Stimulated activated CD8-positive, alpha-beta memory T cell treated with anti-CD3 and anti-CD28 coated beads, Interleukin-7, amount 100 ng/mL, for 1 hour (primary cell): ENCODE measurements around the gene RUNX1.

Experiments
- DNase-seq, 2 donors: peaks; one replicate each; pipeline ENCODE4 v3.0.0-alpha.2; 2020; ENCODE audit warnings: low read depth in 2 of 2

RUNX1 gene

GRCh38 chr21:34827445-34828235 lies 221.5 kb downstream of the RUNX1 start:
- no peak for DNase-seq

GRCh38 chr21:34826836-34827235 lies 222.3 kb downstream of the RUNX1 start:
- no peak for DNase-seq

- no peak for DNase-seq
Observed at GRCh38 chr21:34825948-34826548, 223.1 kb downstream of the RUNX1 start.

GRCh38 chr21:34825101-34825500 lies 224.0 kb downstream of the RUNX1 start:
- no peak for DNase-seq

- DNase-seq = no peak
Observed at GRCh38 chr21:34824314-34824713, 224.8 kb downstream of the RUNX1 start.

GRCh38 chr21:34822942-34823341 lies 226.2 kb downstream of the RUNX1 start:
- DNase-seq = no peak

GRCh38 chr21:34822168-34822567 lies 226.9 kb downstream of the RUNX1 start:
- DNase-seq = no peak

- DNase-seq = no peak
Observed at GRCh38 chr21:34821717-34822116, 227.4 kb downstream of the RUNX1 start.

GRCh38 chr21:34820051-34820450 lies 229.1 kb downstream of the RUNX1 start:
- no peak for DNase-seq

GRCh38 chr21:34819357-34819999 lies 229.6 kb downstream of the RUNX1 start:
- DNase-seq = no peak

GRCh38 chr21:34818662-34819158 lies 230.4 kb downstream of the RUNX1 start:
- DNase-seq = no peak

GRCh38 chr21:34817821-34818661 lies 231.1 kb downstream of the RUNX1 start:
- no peak for DNase-seq

GRCh38 chr21:34815831-34816705 lies 233.0 kb downstream of the RUNX1 start:
- DNase-seq = no peak

GRCh38 chr21:34814529-34814951 lies 234.6 kb downstream of the RUNX1 start:
- DNase-seq = no peak

- DNase-seq = no peak
Observed at GRCh38 chr21:34813266-34813894, 235.7 kb downstream of the RUNX1 start.

- no peak for DNase-seq
Observed at GRCh38 chr21:34812504-34813265, 236.4 kb downstream of the RUNX1 start.

- no peak for DNase-seq
Observed at GRCh38 chr21:34811368-34811767, 237.7 kb downstream of the RUNX1 start.

GRCh38 chr21:34810786-34811185 lies 238.3 kb downstream of the RUNX1 start:
- no peak for DNase-seq

GRCh38 chr21:34809822-34810221 lies 239.3 kb downstream of the RUNX1 start:
- DNase-seq = no peak
